GM23248 (cell line): Measurements from ENCODE around the gene HEATR5B.

Experiments used
- EZH2 ChIP-seq: fragments of 200-600 bp; sonication (generic); IDR thresholded peaks from 2 replicates; pipeline ENCODE4 v1.6.1; 2018; ENCODE audit warnings: antibody characterized with exemption, mild to moderate bottlenecking; ENCODE audit not compliant: insufficient read depth, poor library complexity, severe bottlenecking
- EZH2phosphoT487 ChIP-seq: fragments of 200-600 bp; sonication (generic); IDR thresholded peaks from 2 replicates; pipeline ENCODE4 v1.6.1; 2018; ENCODE audit warnings: antibody characterized with exemption, moderate library complexity, mild to moderate bottlenecking, low read depth; ENCODE audit not compliant: insufficient read depth

GRCh38 chr2:37102588-37102987 is 18.4 kb upstream of the HEATR5B start:
- TF ChIP-seq EZH2phosphoT487 = no peak
- TF ChIP-seq EZH2 = no peak
